Activated CD8-positive, alpha-beta T cell treated with anti-CD3 and anti-CD28 coated beads for 36 hours (primary cell): ENCODE results near the gene SKAP1. TPM values are rescaled to one million over a fixed set of nuclear protein-coding genes. Genes with fewer than 3 reads are reported as not detected.

ENCODE experiments used
- ATAC-seq: fragments of 200-7000 bp; cut with Tn5 transposase; one replicate; pipeline ENCODE4 v1.10.0; 2021; ENCODE audit warnings: mild to moderate bottlenecking, moderate library complexity
- CTCF ChIA-PET: fragments of 350-600 bp; sonication (Branson Sonifier 250); formaldehyde crosslinking; loops from one replicate; lab custom pipeline; 2021; ENCODE audit warnings: antibody characterized with exemption; lab: Charles Lee
- POLR2A ChIA-PET: fragments of 350-600 bp; sonication (Branson Sonifier 250); formaldehyde crosslinking; loops from one replicate; lab custom pipeline; 2021; ENCODE audit warnings: antibody characterized with exemption; lab: Charles Lee
- DNase-seq: peaks from one replicate; pipeline ENCODE4 v3.0.0-alpha.2; 2020
- H3K27ac Mint-ChIP-seq: one replicate; pipeline ENCODE4 v1.8.0; 2021; ENCODE audit warnings: mild to moderate bottlenecking, mixed read lengths
- H3K27me3 Mint-ChIP-seq: one replicate; pipeline ENCODE4 v1.8.0; 2021; ENCODE audit warnings: mixed read lengths
- H3K36me3 Mint-ChIP-seq: one replicate; pipeline ENCODE4 v1.8.0; 2021; ENCODE audit warnings: low read depth, mixed read lengths
- H3K4me1 Mint-ChIP-seq: one replicate; pipeline ENCODE4 v1.8.0; 2021; ENCODE audit warnings: low read depth, mixed read lengths
- H3K4me3 Mint-ChIP-seq: one replicate; pipeline ENCODE4 v1.8.0; 2021; ENCODE audit warnings: mild to moderate bottlenecking, moderate library complexity, mixed read lengths
- H3K9me3 Mint-ChIP-seq: one replicate; pipeline ENCODE4 v1.8.0; 2021; ENCODE audit warnings: mixed read lengths
- intact Hi-C: fragments of 100-400 bp; cut with micrococcal nuclease; formaldehyde crosslinking; loops from one replicate; pipeline ENCODE4 v1.10.0; 2022
- total RNA-seq, 2 experiments: library from RNA; stranded (reverse); gene quantifications; one replicate each; pipeline ENCODE4 v1.2.3, GENCODE V29; 2021
- TF ChIP-seq, protein P1 (sequence below): fragments of 200-600 bp; IDR thresholded peaks from one replicate; pipeline ENCODE4 v1.8.0; 2022; ENCODE audit warnings: antibody characterized with exemption, mild to moderate bottlenecking

The SKAP1 gene
- total RNA-seq, 2 experiments from 2014 or later = 73.9 to 81.3 TPM

DNA sequence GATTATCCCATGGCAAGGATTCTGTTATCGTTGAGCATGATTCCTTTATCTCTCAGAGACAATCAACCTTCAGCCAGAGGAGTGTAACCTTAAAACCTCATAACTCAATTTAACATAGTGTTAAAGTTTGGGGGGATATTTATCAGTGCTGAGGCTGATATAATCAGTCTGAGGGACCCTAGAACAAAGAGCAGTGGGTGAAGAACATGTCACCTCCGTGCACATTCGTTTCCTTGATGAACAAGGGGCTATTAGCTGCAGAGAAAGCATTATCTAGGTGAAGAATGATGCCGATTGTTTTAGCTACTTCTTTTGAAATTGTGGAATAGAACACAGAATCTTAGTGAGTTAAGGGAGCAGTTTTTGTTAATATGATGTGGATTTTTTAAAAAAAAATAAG, 99.1 kb downstream of the SKAP1 start:
- no peak for ATAC-seq
- no peak overlapping the region for H3K4me3 Mint-ChIP-seq
- H3K36me3 Mint-ChIP-seq = peaks cover 6% of the 10 kb centered on the region
- TF ChIP-seq, protein P1, sequence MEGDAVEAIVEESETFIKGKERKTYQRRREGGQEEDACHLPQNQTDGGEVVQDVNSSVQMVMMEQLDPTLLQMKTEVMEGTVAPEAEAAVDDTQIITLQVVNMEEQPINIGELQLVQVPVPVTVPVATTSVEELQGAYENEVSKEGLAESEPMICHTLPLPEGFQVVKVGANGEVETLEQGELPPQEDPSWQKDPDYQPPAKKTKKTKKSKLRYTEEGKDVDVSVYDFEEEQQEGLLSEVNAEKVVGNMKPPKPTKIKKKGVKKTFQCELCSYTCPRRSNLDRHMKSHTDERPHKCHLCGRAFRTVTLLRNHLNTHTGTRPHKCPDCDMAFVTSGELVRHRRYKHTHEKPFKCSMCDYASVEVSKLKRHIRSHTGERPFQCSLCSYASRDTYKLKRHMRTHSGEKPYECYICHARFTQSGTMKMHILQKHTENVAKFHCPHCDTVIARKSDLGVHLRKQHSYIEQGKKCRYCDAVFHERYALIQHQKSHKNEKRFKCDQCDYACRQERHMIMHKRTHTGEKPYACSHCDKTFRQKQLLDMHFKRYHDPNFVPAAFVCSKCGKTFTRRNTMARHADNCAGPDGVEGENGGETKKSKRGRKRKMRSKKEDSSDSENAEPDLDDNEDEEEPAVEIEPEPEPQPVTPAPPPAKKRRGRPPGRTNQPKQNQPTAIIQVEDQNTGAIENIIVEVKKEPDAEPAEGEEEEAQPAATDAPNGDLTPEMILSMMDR = no peak
- ChIA-PET CTCF (interaction anchor here (1.0 to 2.1 kb wide), 6 partner anchors 21 to 288 kb away, joined by 3 to 7 read pairs (median 3); no protein-coding TSS in a partner anchor), POLR2A (interaction anchor here (0.7 kb wide), 1 partner anchor 73 kb away, joined by 4 read pairs; no protein-coding TSS in a partner anchor)
- no peak overlapping the region for H3K27ac Mint-ChIP-seq
- H3K4me1 Mint-ChIP-seq = peaks cover 22% of the 10 kb centered on the region
- no peaks in the 10 kb centered on the region for H3K27me3 Mint-ChIP-seq
- no peak for DNase-seq
- intact Hi-C loops = no loop called here
- no peaks in the 10 kb centered on the region for H3K9me3 Mint-ChIP-seq

- Mint-ChIP-seq H3K9me3 (no peaks in the 10 kb centered on the region), H3K27ac (no peak overlapping the region), H3K4me3 (no peak overlapping the region), H3K27me3 (no peaks in the 10 kb centered on the region), H3K4me1 (peaks cover 20% of the 10 kb centered on the region), H3K36me3 (peaks cover 6% of the 10 kb centered on the region)
- POLR2A ChIA-PET = interaction anchor here (0.7 kb wide), 1 partner anchor 73 kb away, joined by 4 read pairs; no protein-coding TSS in a partner anchor
- intact Hi-C loops = no loop called here
- ATAC-seq = no peak
- CTCF ChIA-PET = interaction anchor here (1.0 to 2.1 kb wide), 6 partner anchors 22 to 288 kb away, joined by 3 to 7 read pairs (median 3); no protein-coding TSS in a partner anchor
- TF ChIP-seq, protein P1 = no peak
- no peak for DNase-seq
Measured at GRCh38 chr17:48330421-48330820, 99.6 kb downstream of the SKAP1 start.

DNA sequence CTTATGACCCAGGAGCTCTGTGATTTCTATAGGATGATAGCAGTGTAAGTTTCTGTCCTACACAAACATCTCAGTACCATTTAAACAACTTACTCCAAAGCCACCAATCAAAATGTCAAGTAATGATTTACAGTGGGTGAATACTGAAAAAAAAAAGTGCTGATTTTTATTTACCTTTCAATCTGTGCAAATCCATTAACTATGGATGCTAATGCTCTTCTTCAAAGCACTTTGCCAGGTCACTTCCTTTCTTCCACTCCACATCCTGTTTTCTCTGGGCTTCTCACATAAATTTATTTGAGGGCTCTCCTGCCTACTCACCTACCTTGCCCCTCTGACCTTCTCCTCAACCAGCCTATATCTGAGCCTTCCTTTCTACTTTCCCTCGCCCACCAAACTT, 101.6 kb downstream of the SKAP1 start:
- no peak overlapping the region for H3K4me3 Mint-ChIP-seq
- no peak overlapping the region for H3K27ac Mint-ChIP-seq
- peaks cover 6% of the 10 kb centered on the region for H3K36me3 Mint-ChIP-seq
- POLR2A ChIA-PET = no interaction called here
- no peak for DNase-seq
- no peaks in the 10 kb centered on the region for H3K9me3 Mint-ChIP-seq
- CTCF ChIA-PET = interaction anchor here (0.7 to 1.2 kb wide), 2 partner anchors 265 to 290 kb away, joined by 3 read pairs; partner anchors contain the start of gene HOXB5
- TF ChIP-seq, protein P1 = no peak
- intact Hi-C loops = no loop called here
- no peak for ATAC-seq
- H3K4me1 Mint-ChIP-seq = peaks cover 18% of the 10 kb centered on the region
- no peaks in the 10 kb centered on the region for H3K27me3 Mint-ChIP-seq

DNA sequence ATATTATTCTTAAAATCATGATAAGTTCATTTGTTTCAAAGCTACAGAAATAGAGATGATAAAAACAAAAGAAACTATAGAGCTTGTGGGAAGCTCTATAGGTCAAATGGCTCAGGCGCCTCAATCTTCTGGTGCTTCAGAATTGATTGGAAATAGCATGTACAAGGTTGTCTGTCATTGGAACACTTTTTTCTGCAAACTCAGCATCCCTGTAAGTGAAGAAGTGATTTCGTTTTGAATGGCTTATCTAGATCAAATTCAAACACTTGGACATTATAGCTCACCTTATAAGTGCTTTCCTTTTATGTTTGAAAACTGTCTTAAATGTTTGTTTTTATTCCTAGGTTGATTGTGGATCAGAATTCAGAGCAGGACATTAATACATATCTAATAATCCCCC, 103.7 kb downstream of the SKAP1 start:
- TF ChIP-seq, protein P1 = no peak
- Mint-ChIP-seq H3K36me3 (peaks cover 6% of the 10 kb centered on the region), H3K4me1 (peaks cover 14% of the 10 kb centered on the region), H3K9me3 (no peaks in the 10 kb centered on the region), H3K4me3 (no peak overlapping the region), H3K27me3 (no peaks in the 10 kb centered on the region), H3K27ac (no peak overlapping the region)
- ChIA-PET CTCF (interaction anchor here (1.2 to 2.8 kb wide), 5 partner anchors 10 to 311 kb away, joined by 3 to 12 read pairs (median 4); no protein-coding TSS in a partner anchor), POLR2A (interaction anchor here (0.6 kb wide), 1 partner anchor 139 kb away, joined by 3 read pairs; no protein-coding TSS in a partner anchor)
- DNase-seq (no peak), ATAC-seq (no peak)
- intact Hi-C loops = no loop called here

DNA sequence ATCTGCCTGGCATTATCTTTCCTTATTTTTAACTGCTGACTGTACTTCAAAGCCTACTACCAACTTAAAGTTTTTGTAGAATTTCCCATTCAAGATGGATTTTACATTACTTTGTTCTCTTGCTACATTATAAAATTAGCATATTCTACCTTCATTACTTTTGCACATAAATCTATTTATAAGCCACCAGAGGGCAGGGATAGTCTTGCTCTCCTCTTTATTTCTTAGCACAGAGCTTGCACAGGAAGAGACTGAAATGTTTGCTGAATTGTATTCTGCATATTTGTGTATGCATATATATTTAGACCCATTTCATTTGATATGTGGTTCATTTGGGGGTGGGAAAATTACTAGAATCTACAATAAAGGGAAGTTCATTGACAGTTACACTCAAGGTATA, 108.0 kb downstream of the SKAP1 start:
- no peak for DNase-seq
- intact Hi-C loops = no loop called here
- Mint-ChIP-seq H3K27ac (no peak overlapping the region), H3K27me3 (no peaks in the 10 kb centered on the region), H3K36me3 (peaks cover 5% of the 10 kb centered on the region), H3K4me1 (peaks cover 11% of the 10 kb centered on the region), H3K9me3 (no peaks in the 10 kb centered on the region), H3K4me3 (no peak overlapping the region)
- ATAC-seq = no peak
- TF ChIP-seq, protein P1 = no peak
- ChIA-PET CTCF (interaction anchor here (0.6 to 2.3 kb wide), 7 partner anchors 11 to 271 kb away, joined by 3 to 7 read pairs (median 3); partner anchors contain the start of gene HOXB5), POLR2A (no interaction called here)
